Activated naive CD8-positive, alpha-beta T cell treated with anti-CD3 and anti-CD28 coated beads for 36 hours (primary cell): ENCODE results near the gene CDK5RAP3. TPM values are rescaled to one million over a fixed set of nuclear protein-coding genes. Genes with fewer than 3 reads are reported as not detected.
"Not testable (repeated sequence)": the region's sequence is repeated elsewhere in the genome, so short reads cannot be mapped to it uniquely, and the experiment has no call there.

Experiments used
- DNase-seq: peaks from one replicate; pipeline ENCODE4 v3.0.0; 2021
- H3K27ac Mint-ChIP-seq: one replicate; pipeline ENCODE4 v1.8.0; 2022; ENCODE audit warnings: mild to moderate bottlenecking, moderate library complexity, mixed read lengths
- H3K27me3 Mint-ChIP-seq: one replicate; pipeline ENCODE4 v1.8.0; 2022; ENCODE audit warnings: mild to moderate bottlenecking, mixed read lengths
- H3K36me3 Mint-ChIP-seq: one replicate; pipeline ENCODE4 v1.8.0; 2021; ENCODE audit warnings: mild to moderate bottlenecking, mixed read lengths
- H3K4me1 Mint-ChIP-seq: one replicate; pipeline ENCODE4 v1.8.0; 2021; ENCODE audit warnings: mixed read lengths
- H3K4me3 Mint-ChIP-seq: one replicate; pipeline ENCODE4 v1.8.0; 2022; ENCODE audit warnings: mild to moderate bottlenecking, moderate library complexity, mixed read lengths
- H3K9me3 Mint-ChIP-seq: one replicate; pipeline ENCODE4 v1.8.0; 2022; ENCODE audit warnings: mixed read lengths
- total RNA-seq, 2 experiments: library from RNA; stranded (reverse); gene quantifications; one replicate each; pipeline ENCODE4 v1.2.3, GENCODE V29; 2021

Gene CDK5RAP3
- total RNA-seq, 2 experiments from 2014 or later: 163 to 168 TPM

GRCh38 chr17:47981462-47981861 is 10.5 kb downstream of the CDK5RAP3 start:
- H3K27ac Mint-ChIP-seq: no peak overlapping the region
- DNase-seq: no peak
- peaks cover 6% of the 10 kb centered on the region for H3K4me1 Mint-ChIP-seq
- no peaks in the 10 kb centered on the region for H3K9me3 Mint-ChIP-seq
- H3K36me3 Mint-ChIP-seq: peaks cover 18% of the 10 kb centered on the region
- H3K4me3 Mint-ChIP-seq: no peak overlapping the region
- H3K27me3 Mint-ChIP-seq: no peaks in the 10 kb centered on the region

GRCh38 chr17:47982091-47982617 is 11.2 kb downstream of the CDK5RAP3 start:
- Mint-ChIP-seq H3K27ac (no peak overlapping the region), H3K9me3 (no peaks in the 10 kb centered on the region), H3K27me3 (no peaks in the 10 kb centered on the region), H3K36me3 (peaks cover 14% of the 10 kb centered on the region), H3K4me1 (peaks cover 6% of the 10 kb centered on the region), H3K4me3 (no peak overlapping the region)
- DNase-seq: no peak

DNA sequence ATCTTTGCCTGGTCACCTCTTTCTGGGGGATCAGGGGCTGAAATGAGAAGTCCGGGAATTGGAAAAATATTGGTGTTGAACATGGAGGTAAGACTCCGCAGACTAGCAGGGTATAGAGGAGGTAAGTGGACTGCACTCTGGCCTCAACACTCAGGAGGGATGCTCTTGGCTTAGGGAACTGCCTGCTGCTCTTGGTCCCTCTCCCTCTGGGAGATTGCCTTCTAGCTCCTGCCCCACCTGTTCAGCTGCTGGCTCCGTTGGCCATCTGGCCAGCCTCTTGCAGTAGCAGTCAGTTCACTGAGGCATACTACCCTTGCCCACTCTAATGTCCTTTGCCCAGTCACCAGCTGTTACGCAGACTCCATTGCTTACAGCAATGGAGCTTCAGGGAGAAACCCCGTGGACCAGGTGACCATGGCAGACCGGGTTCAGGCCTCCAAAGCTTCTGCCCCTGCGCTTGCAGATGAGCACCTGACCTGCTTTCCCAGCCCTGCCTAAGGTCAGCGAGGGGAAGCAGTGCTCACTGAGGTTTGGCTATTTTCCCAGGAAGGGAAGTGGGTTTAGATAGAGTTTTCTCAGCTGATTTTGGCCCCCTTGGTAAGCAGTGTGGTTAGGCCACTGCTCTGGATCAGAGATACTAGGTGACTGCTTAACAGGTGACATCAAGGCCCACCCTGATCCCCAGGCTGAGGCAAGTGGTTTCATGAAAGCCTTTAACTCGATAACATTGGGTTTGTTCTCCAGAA is 11.9 kb downstream of the CDK5RAP3 start:
- H3K36me3 Mint-ChIP-seq: peaks cover 12% of the 10 kb centered on the region
- no peak overlapping the region for H3K4me3 Mint-ChIP-seq
- H3K27me3 Mint-ChIP-seq: no peaks in the 10 kb centered on the region
- H3K9me3 Mint-ChIP-seq: no peaks in the 10 kb centered on the region
- H3K27ac Mint-ChIP-seq: no peak overlapping the region
- H3K4me1 Mint-ChIP-seq: peaks cover 6% of the 10 kb centered on the region
- no peak for DNase-seq

- Mint-ChIP-seq H3K9me3 (no peaks in the 10 kb centered on the region), H3K27me3 (no peaks in the 10 kb centered on the region), H3K4me1 (peaks cover 6% of the 10 kb centered on the region), H3K27ac (no peak overlapping the region), H3K4me3 (no peak overlapping the region), H3K36me3 (peaks cover 11% of the 10 kb centered on the region)
- no peak for DNase-seq
Observed at GRCh38 chr17:47983492-47984223, 12.7 kb downstream of the CDK5RAP3 start.

GRCh38 chr17:47986520-47986919 is 15.6 kb downstream of the CDK5RAP3 start:
- Mint-ChIP-seq H3K27me3 (no peaks in the 10 kb centered on the region), H3K4me1 (peaks cover 11% of the 10 kb centered on the region), H3K9me3 (no peaks in the 10 kb centered on the region), H3K36me3 (peaks cover 4% of the 10 kb centered on the region), H3K4me3 (no peak overlapping the region), H3K27ac (no peak overlapping the region)
- no peak for DNase-seq

GRCh38 chr17:47987240-47987835 is 16.4 kb downstream of the CDK5RAP3 start:
- H3K4me1 Mint-ChIP-seq: peaks cover 9% of the 10 kb centered on the region
- no peaks in the 10 kb centered on the region for H3K27me3 Mint-ChIP-seq
- DNase-seq: no peak
- H3K9me3 Mint-ChIP-seq: no peaks in the 10 kb centered on the region
- H3K27ac Mint-ChIP-seq: no peak overlapping the region
- peaks cover 4% of the 10 kb centered on the region for H3K36me3 Mint-ChIP-seq
- H3K4me3 Mint-ChIP-seq: no peak overlapping the region

- H3K36me3 Mint-ChIP-seq, DNase-seq, H3K27me3 Mint-ChIP-seq, H3K4me1 Mint-ChIP-seq, H3K4me3 Mint-ChIP-seq, H3K27ac Mint-ChIP-seq, H3K9me3 Mint-ChIP-seq: not testable (repeated sequence)
Observed at GRCh38 chr17:47988445-47988844, 17.5 kb downstream of the CDK5RAP3 start.

GRCh38 chr17:47989159-47989558 is 18.2 kb downstream of the CDK5RAP3 start:
- no peak overlapping the region for H3K4me3 Mint-ChIP-seq
- no peak for DNase-seq

DNA sequence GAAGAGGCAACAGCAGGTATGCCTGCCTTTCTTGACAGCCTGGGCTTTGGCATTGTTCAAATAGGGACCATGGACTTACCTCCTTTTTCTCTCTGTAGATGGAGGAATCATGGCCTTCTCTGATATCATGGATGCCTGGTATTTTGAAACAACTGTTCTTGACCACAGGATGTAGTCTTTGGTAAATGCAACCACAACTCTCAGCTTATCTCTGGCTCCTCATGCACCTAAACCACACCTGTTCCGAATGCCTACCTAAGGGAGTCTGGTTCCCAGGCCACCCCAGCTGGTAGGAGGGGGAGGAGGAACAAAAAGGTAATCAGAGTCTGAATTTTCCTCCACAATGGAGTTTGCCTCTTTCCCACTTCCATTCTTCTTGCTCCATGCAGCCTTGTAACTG is 18.8 kb downstream of the CDK5RAP3 start:
- no peak overlapping the region for H3K27ac Mint-ChIP-seq
- H3K4me1 Mint-ChIP-seq: peaks cover 9% of the 10 kb centered on the region

More at GRCh38 chr17:47989159-47989558, 18.2 kb downstream of the CDK5RAP3 start:
- Mint-ChIP-seq H3K27ac (no peak overlapping the region), H3K36me3 (peaks cover 4% of the 10 kb centered on the region), H3K27me3 (no peaks in the 10 kb centered on the region), H3K9me3 (no peaks in the 10 kb centered on the region), H3K4me1 (peaks cover 9% of the 10 kb centered on the region)

DNA sequence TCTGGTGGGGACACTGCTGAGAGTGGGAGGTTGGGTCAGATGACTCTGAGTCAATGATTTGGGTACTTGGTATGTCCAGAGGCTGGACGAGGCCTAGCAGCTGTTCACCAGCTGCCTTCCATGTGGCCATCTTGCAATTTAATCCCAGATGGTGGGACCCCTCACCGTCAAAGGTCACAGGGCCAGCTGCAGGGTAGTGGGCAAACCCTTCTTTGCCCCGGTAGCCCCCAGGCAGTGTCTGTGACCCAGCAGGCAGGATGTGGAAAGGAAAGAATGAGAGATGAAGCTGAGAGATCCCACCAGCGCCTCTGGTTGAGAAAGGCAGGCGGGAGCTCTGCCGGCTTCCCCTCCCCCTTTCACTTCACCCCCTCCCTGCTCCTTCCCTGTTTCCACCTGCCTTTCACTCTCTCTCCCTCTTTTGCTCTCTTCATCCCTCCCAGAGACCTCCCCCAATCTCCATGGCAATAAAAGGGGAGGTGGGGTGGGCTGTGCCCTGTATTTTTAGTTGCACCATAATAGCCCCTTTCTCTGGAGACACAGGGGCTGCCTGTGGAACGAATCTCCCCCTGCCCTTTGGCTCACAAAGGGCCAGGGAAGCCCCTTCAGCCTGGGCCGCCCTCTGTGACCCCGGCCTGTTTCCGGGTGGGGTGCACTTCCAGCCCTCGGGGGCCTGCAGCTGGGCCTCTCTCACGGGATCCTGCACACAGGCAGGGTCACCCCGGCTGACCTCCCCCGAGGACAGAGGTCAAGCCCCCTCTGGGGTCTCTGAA is 20.2 kb downstream of the CDK5RAP3 start:
- Mint-ChIP-seq H3K36me3 (no peaks in the 10 kb centered on the region), H3K9me3 (no peaks in the 10 kb centered on the region), H3K4me3 (no peak overlapping the region), H3K27me3 (no peaks in the 10 kb centered on the region), H3K27ac (no peak overlapping the region), H3K4me1 (peaks cover 9% of the 10 kb centered on the region)
- no peak for DNase-seq

More for the DNA sequence above, 18.8 kb downstream of the CDK5RAP3 start:
- no peak for DNase-seq
- no peaks in the 10 kb centered on the region for H3K9me3 Mint-ChIP-seq
- H3K27me3 Mint-ChIP-seq: no peaks in the 10 kb centered on the region
- no peak overlapping the region for H3K4me3 Mint-ChIP-seq
- H3K36me3 Mint-ChIP-seq: peaks cover 4% of the 10 kb centered on the region

DNA sequence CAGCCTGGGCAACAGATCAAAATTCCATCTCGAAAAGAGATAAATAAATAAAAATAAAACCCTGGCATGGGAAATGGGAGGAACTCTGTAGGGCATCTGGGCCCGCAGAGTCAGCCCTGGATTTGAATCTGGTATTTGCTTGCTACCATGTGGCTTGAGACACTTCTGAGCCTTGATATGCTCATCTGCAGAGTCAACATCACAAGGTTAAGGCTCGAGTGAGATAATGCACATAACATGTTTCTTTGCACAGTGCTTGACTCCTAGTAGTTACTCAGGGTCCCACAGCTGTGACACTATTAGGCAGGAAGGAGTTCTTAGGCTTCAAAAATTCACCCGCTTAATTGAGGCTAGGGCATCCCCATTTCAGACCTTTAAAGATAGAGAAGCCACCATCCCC is 21.3 kb downstream of the CDK5RAP3 start:
- Mint-ChIP-seq H3K27me3 (no peaks in the 10 kb centered on the region), H3K4me3 (no peak overlapping the region), H3K36me3 (no peaks in the 10 kb centered on the region), H3K27ac (no peak overlapping the region), H3K9me3 (no peaks in the 10 kb centered on the region), H3K4me1 (peaks cover 9% of the 10 kb centered on the region)
- DNase-seq: no peak

DNA sequence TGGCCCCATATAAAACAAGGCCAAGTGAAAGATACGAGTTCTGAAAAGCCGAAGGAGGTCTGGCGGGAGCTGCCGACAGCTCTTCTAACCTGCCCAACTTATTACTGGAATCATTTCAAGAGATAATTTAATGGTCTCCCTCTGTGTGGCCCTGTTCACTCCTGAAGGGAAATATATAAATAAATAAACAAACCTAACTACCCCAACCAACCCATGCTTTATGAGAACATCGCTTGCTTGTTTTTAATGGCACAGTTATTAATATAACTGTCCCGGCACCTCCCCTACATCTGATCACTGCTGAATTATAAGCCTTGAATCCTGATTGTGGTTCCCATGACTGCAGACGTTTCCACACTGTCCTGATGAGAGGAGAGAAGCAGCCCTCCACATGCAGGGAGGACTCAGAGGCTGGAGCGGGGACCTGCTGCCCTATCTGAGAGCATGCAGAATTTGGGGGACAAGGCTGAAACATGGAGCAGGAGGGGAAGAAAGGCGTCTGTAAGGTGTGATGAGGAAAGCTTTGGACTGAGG is 22.2 kb downstream of the CDK5RAP3 start:
- Mint-ChIP-seq H3K4me3 (no peak overlapping the region), H3K4me1 (peaks cover 9% of the 10 kb centered on the region), H3K36me3 (no peaks in the 10 kb centered on the region), H3K27me3 (no peaks in the 10 kb centered on the region), H3K27ac (no peak overlapping the region), H3K9me3 (no peaks in the 10 kb centered on the region)
- DNase-seq: no peak

- Mint-ChIP-seq H3K27me3 (no peaks in the 10 kb centered on the region), H3K4me3 (no peak overlapping the region), H3K36me3 (no peaks in the 10 kb centered on the region), H3K4me1 (peaks cover 8% of the 10 kb centered on the region), H3K9me3 (no peaks in the 10 kb centered on the region), H3K27ac (no peak overlapping the region)
- DNase-seq: no peak
Observed at GRCh38 chr17:47993964-47994363, 23.1 kb downstream of the CDK5RAP3 start.

GRCh38 chr17:47994724-47995123 is 23.8 kb downstream of the CDK5RAP3 start:
- peaks cover 3% of the 10 kb centered on the region for H3K4me1 Mint-ChIP-seq
- DNase-seq: no peak
- no peaks in the 10 kb centered on the region for H3K9me3 Mint-ChIP-seq
- no peaks in the 10 kb centered on the region for H3K27me3 Mint-ChIP-seq
- no peak overlapping the region for H3K27ac Mint-ChIP-seq
- no peaks in the 10 kb centered on the region for H3K36me3 Mint-ChIP-seq
- H3K4me3 Mint-ChIP-seq: no peak overlapping the region
